SK-N-MC (cell line): Measurements from ENCODE around the gene MS4A15.

ENCODE experiments used
- EZH2 ChIP-seq: fragments of 200-600 bp; sonication (generic); IDR thresholded peaks from one replicate; pipeline ENCODE4 v1.6.1; 2017; ENCODE audit warnings: antibody characterized with exemption
- FOXP2 ChIP-seq: optimal IDR thresholded peaks from 2 replicates; pipeline ENCODE3; 2011; ENCODE audit warnings: mild to moderate bottlenecking, moderate library complexity; ENCODE audit not compliant: insufficient read depth; ENCODE audit errors: extremely low read length, control extremely low read depth
- POLR2AphosphoS5 ChIP-seq: IDR thresholded peaks from 2 replicates; pipeline ENCODE4 v1.6.1; 2012; ENCODE audit warnings: mild to moderate bottlenecking, low read depth, low read length, borderline replicate concordance

DNA sequence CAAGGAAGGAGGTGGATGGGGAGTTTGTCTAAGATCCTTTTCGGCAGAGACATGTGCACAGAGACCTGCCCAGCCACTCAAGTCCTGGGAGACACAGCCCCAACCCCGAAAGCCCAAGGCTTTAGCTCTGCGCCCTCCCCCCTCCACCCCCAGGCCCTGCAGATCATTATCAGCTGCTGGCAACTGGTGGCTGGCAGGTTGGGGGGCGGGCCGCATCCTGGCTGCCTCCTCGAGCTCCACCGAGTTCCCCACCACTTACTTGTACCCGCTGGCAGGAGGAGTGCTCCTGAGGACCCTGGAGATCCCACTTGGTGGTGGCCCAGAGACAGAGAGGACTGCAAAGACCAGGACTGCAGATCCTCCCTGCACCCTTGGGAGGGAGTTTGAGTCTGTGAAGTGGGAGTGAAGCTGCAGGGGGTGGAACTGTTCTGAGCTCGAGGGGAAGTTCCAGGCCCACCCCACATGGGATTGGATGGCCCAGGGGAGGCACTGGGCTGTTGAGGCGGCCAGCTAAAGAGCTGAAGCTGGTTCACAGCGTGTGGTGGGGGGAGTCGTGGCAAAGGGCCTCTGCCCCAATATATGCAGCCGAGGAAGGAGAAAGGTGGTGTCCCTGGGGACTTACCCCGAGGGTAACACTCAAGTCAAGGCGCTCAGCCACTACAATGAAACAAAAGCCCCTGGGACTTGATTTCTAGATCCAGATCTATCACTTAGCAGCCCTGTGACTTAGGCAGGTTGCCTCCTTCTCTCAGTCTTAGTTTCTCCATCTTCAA, 65.3 kb downstream of the MS4A15 start:
- TF ChIP-seq EZH2 (no peak), POLR2AphosphoS5 (no peak), FOXP2 (no peak)
